Suppressor macrophage (primary cell): ENCODE results near the gene ZXDA.
"Not testable (repeated sequence)": the region's sequence is repeated elsewhere in the genome, so short reads cannot be mapped to it uniquely, and the experiment has no call there.

Experiments used
- DNase-seq, 4 experiments: peaks; one replicate each; pipeline ENCODE4 v3.0.0-alpha.2; 2020 to 2022
- total RNA-seq, 17 experiments: gene quantifications; one replicate each; lab custom pipeline; 2026; ENCODE audit warnings: mixed read lengths in 6 of 17, inconsistent platforms in 3 of 17; lab: John Stamatoyannopoulos, UW

The ZXDA gene, protein sequence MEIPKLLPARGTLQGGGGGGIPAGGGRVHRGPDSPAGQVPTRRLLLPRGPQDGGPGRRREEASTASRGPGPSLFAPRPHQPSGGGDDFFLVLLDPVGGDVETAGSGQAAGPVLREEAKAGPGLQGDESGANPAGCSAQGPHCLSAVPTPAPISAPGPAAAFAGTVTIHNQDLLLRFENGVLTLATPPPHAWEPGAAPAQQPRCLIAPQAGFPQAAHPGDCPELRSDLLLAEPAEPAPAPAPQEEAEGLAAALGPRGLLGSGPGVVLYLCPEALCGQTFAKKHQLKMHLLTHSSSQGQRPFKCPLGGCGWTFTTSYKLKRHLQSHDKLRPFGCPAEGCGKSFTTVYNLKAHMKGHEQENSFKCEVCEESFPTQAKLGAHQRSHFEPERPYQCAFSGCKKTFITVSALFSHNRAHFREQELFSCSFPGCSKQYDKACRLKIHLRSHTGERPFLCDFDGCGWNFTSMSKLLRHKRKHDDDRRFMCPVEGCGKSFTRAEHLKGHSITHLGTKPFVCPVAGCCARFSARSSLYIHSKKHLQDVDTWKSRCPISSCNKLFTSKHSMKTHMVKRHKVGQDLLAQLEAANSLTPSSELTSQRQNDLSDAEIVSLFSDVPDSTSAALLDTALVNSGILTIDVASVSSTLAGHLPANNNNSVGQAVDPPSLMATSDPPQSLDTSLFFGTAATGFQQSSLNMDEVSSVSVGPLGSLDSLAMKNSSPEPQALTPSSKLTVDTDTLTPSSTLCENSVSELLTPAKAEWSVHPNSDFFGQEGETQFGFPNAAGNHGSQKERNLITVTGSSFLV
- total RNA-seq: 4.5 to 15.0 (median 5.7) reads per million in 17 experiments

DNA sequence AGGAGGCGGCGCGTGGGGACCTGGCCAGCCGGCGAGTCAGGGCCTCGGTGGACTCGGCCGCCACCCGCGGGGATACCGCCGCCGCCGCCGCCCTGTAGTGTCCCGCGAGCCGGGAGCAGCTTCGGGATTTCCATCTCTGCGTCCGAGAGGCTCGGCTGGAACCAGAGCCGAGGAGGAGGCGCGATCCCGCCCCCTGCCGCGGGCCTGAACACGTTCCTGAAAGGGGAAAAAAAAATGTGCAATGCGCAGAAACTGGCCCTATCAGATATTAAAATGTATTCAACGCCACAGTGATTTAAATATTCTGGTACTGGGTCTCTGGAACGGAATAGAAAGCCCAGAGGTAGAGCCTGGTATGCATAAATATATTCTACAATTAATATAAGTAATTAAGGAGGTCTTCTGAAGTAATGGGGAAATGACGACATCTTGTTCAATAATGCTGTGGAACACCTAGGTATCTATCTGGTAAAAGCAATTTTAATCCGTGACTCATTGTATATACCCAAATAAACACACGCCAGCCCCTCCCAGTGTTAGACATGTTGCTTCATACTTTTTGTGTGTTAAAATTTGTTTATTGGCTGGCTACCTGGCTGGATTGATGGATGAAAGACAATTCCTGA, at the start of gene ZXDA:
ZXDA (minus strand) TSS at position 172 of the 626 bp plus-strand sequence; CDS start at position 134, 38 bp downstream.
- not testable (repeated sequence) for DNase-seq

DNA sequence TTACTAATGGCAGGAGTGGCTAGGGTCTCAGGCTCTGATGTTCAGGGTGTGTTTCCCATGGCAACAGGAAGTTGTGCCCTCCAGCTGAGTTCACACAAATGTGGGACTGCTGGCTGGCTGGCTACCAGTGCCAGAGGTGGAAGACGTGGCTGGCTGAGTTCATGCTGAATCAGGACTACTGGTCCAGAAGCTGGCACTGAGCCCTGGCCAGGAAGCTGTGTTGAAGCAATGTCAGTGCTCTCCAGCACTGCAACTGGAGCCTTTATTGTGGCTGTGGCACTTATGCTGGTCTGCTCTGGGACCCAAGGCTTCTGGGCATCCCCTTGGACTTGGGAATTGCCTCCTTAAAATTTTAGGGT, 42.0 kb upstream of the ZXDA start:
- DNase-seq: no peak

DNA sequence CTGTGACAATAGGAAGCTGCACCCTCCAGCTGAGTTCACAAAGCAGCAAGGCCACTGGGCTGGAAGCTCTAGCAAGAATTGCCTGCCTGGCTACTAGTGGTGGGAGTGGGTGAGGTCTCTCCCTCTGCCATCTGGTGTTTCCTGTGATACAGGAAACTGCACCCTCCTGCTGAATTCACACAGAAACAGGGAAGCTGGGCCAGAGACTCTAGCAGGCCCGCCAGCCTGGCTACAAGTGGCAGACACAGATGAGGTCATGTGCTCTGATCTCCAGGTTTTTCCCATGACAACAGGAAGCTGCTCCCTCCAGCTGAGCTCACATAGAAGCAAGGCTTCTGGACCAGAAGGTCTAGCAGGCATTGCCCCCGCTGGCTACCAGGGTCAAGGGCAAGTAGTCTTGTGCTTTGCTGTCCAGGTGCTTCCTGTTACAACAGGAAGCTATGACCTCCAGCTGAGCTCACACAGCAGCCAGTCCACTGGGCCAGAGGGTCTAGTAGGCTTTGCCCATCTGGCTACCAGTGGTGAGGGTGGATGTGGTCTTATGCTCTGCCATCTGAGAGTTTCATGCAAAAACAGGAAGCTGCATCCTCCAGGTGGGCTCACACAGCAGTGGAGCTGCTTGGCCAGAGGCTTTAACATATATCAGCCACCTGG, 41.5 kb upstream of the ZXDA start:
- peak; percentile 24 to 46 (median 31) for DNase-seq

DNA sequence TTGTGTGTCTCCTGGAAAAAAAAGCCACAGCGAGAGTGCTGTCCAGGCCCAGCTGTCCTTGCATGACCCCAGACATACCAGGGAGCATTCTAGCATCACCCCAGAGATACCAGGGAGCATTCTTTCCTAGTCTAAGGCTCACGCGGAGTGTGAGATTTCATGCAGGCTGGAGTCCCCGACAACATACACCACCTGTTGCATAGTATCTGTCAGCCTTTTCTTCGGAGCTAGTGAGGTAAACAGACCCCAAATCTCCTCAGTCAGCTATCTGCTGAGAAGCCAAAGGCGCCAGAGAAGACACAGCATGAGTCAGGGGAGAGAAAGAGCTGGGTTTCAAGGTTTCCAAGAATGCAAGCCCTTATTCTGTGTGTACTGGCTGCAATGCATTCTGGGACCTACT, 23.1 kb upstream of the ZXDA start:
- no peak for DNase-seq

DNA sequence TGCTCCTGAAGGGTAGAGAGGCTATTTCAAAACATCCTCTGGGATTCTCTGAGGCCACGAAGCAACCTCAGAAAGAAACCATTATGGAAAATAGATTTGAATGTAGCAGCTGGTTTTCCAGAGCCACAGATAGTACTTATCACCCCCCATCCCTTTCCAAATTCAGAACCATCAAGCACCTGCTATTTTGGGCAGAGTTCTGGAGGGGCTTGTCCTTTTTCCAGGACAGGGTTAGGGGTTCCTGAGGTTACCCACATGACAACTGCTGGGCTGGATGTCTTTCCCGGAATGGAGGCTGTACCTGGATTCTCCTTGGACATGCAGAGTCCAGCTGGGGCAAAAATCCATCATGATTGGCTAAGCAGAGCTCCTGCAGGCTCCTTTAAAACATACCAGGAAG, 22.0 kb upstream of the ZXDA start:
- DNase-seq: no peak

DNA sequence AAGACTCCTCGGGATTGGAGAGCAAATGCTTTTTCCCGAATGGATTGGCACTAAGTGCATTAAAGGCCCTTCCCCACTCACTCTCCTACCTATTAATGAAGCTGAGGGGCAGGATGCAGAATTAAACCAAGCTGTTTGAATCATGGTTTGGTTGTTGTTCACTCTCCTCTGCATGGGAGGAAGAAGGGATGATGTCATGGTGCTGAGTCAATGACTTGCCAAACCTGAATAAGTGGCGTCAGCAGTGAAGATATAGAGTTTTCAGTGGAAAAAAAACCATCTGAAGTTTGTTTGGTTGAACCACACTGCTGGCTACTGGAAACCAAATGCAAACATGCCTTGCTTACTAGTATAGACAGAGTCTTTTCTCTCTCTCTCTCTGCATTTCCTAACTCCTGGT, 19.8 kb upstream of the ZXDA start:
- DNase-seq: peak in 1 of 4 experiments; percentile 10

DNA sequence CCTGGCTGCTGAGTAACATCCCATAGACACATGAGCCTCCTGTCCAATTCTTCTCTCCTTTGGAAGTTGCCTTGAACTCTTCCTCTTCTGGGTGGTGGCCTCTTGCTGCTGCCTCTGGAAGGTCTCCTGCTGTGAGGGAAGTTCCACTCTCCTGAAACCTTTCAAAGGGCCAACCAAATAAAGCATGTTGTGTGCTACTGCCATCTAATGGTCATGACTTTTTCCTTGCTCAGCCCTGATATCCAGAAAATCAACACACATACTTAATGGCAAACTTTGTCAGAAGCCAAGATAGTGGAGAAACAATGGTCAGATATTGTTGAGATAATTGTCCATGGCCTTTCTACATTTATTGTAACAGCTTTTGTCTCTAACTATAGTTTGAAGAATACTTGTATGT, 19.1 kb upstream of the ZXDA start:
- DNase-seq: peak; percentile 18 to 49 (median 42)

DNA sequence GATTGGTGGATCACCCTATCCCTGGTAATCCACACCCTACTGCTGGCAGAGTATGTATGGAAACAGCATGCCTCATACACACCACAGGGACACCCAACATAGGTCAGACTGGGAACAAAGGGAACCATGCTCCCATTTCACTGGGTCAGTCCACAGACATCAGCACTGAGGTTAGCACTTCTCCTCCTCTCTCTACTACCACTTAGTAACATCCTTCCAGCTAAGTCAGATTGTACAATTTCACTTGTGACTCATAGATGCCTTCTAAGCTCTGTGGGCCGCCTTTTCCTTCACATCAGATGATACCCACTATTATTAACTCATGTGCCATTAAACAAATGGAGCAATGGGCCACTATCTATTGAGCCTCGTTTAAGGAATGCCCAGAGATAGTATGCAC, 15.5 kb upstream of the ZXDA start:
- DNase-seq: no peak

DNA sequence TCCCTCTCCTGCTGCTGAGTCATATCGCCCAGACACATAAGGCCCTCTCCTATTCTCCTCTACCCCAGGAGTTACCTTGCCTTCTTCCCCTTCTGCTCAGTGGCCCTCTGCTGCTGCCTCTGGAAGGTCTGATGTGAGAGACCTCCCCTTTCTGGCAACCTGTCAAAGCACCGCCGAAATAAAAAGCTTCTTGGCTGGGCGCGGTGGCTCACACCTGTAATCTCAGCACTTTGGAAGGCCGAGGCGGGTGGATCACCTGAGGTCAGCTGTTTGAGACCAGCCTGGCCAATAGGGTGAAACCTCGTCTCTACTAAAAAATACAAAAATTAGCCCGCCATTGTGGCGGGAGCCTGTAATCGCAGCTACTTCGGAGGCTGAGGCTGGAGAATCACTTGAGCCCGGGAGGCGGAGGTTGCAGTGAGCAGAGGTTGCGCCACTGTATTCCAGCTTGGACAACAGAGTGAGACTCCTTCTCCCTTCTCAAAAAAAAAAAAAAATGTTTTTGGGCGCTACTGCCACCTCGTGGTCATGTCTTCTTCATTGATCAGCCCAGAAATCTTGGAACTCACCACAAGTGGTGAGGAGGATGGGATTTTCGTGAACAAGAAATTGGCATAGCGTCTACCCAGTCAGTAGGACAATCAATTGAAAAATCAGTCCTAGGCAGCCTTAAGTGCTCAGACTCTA, 8.6 kb upstream of the ZXDA start:
- DNase-seq: peak; percentile 53 to 69 (median 62)

DNA sequence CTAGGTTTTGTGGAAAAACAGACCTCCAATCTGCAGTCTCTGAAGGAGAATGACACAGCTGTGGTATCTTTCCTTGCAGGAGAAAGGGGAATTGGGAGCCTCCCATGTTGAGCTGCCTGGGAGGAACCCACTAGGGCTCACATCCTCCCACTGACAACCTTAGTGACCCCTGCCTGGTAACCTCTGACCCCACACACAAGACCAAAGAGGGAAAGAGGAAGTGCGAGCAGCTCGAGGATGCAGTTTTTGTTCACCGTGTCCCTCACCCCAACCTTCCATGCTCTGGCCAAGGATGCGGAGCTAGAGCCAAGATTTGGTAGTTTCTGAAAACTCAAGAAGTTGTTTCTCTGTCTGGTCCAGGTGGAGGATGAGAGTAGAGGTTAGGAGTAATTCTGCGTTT, 5.4 kb upstream of the ZXDA start:
- DNase-seq: peak in 3 of 4 experiments; percentile 12 to 32 (median 17)

DNA sequence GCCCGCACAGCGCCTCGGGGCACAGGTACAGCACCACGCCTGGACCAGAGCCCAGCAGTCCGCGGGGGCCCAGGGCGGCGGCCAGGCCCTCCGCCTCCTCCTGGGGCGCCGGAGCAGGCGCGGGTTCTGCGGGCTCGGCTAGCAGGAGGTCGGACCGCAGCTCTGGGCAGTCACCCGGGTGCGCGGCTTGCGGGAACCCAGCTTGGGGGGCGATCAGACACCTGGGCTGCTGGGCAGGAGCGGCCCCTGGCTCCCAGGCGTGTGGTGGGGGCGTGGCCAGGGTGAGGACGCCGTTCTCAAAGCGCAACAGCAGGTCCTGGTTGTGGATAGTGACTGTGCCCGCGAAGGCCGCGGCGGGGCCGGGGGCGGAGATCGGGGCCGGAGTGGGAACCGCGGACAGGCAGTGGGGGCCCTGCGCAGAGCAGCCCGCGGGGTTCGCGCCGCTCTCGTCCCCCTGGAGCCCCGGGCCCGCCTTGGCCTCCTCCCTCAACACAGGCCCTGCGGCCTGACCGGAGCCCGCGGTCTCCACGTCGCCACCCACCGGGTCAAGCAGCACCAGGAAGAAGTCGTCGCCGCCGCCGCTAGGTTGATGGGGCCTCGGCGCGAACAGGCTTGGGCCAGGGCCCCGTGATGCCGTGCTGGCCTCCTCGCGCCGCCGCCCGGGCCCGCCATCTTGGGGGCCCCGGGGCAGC, 517 bp downstream of the ZXDA start:
- DNase-seq: peak; percentile 9 to 47 (median 31)

DNA sequence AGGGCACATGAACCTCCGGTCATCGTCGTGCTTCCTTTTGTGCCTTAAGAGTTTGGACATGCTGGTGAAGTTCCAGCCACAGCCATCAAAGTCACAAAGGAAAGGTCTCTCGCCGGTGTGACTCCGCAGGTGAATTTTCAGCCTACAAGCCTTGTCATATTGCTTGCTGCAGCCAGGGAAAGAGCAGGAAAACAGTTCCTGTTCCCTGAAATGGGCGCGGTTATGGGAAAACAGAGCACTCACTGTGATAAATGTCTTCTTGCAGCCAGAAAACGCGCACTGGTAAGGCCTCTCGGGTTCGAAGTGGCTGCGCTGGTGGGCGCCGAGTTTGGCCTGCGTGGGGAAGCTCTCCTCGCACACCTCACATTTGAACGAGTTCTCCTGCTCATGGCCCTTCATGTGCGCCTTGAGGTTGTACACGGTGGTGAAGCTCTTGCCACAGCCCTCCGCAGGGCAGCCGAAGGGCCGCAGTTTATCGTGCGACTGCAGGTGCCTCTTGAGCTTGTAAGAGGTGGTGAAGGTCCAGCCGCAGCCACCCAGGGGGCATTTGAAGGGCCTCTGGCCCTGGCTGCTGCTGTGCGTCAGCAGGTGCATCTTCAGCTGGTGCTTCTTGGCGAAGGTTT, 1.2 kb downstream of the ZXDA start:
- DNase-seq: not testable (repeated sequence)

DNA sequence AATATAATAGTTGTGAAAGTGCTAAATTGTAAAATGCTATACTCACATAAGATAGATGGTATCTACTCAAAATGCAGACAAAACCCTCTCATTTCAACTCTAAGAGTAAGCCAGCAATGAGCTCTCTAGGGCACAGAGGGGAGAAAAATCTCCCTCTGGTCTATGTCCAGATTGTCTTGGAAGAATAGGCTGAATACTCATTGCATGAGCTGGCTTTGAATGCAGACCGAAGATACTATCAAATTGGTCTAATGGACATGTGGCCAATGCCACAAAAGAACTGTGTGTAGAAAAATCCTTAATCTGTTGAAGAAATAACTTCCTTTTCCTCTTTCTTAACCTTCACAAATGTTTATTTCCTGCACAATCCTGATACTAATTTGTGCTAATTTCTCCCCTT, 3.5 kb downstream of the ZXDA start:
- no peak for DNase-seq

DNA sequence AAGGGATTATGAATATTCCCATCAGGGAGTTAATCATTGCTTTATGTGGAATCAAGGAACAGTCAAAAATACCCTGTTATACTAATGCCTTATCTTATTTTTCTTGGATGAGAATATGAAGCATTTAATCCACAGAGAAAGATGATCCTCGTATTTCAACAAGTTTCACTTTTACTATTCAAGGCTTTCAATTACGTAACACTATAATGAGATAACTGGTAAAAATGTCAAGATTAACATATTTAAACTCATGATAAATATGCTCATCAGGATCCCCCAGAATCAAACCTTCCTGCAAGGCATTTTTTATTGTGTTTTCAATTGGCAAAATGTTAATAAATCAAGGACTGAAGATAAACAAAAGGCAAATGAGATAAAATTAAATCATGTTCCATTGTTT, 5.1 kb downstream of the ZXDA start:
- DNase-seq: peak in 1 of 4 experiments; percentile 8

DNA sequence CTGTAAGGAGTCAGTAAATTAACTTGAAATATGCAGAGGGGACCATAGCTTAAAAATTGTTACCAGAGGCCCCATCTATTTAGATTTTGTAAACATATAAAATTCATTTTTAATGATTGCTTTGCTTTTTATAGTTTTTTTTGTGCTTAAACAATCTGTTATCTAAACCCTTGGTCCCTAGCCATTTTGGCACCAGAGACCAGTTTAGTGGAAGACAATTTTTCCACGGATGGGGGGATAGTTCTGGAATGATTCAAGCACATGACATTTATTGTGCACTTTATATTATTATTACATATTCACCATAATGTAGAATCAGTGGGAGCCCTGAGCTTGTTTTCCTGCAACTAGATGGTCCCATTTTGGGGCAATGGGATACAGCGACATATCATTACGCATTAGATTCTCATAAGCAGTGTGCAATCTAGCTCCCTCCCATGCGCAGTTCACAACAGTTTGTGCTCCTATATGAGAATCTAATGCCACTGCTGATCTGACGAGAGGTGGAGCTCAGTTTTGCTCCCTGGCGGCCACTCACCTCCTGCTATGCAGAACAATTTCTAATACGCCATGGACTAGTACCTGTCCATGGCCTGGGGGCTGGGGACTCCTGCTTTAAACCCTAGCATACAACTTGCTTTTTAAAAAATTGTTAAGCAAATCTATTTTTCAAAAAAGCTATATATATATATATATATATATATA, 5.9 kb downstream of the ZXDA start:
- no peak for DNase-seq

DNA sequence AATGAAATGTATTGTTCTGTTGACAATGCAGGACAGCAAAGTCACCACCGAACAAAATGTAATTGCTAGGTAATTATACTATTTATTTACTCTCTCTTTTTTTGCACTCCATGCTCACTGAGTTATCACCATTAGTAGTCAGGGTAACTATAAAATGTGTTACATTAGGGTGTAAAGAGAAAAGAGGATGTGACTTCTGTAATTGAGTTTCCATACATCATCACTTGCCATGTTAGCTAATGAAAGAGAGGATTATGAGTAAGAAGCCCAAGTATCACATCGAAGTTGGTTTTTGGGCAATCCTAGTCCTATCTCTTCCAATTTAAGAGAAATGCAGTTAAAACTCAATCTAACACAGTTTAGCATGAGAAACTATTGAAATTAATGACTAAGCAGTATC, 7.6 kb downstream of the ZXDA start:
- peak in 2 of 4 experiments; percentile 6 to 14 for DNase-seq

DNA sequence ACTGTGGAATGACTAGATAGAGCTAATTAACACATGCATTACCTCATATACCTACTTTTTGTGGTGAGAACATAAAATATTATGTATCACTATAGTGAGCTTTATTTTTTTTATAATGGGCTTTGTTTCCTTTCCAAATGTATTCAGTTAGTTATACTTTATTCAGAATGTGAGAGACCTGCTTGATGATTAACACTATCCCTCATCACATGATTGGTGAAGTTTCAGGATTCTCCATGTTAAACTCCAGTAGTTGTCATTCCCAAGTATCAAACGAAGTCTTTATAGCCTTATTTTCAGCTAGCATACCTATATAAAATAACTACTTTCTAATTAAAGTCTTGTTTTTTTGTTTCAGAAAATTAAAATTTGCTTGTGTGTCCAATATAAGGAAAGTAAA, 8.8 kb downstream of the ZXDA start:
- no peak for DNase-seq

DNA sequence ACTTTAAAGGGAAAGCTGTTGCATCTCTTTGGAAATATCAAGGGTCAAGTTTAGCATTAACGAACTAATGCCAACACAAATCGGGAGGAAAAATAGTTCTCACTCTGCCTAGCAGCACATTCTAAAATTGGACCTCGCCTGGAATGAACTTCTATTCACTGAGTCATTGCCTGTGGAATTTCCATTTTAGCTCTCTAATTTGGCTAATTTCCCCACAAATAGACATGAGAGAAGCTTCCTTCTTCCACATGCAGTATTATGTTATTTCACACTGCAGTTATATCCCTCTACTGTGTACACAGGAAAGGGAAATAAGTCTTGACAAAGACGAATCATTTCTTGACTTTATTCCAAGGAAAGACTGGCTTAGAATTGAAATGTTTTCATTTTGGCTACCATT, 9.3 kb downstream of the ZXDA start:
- DNase-seq: peak in 2 of 4 experiments; percentile 16 to 21

DNA sequence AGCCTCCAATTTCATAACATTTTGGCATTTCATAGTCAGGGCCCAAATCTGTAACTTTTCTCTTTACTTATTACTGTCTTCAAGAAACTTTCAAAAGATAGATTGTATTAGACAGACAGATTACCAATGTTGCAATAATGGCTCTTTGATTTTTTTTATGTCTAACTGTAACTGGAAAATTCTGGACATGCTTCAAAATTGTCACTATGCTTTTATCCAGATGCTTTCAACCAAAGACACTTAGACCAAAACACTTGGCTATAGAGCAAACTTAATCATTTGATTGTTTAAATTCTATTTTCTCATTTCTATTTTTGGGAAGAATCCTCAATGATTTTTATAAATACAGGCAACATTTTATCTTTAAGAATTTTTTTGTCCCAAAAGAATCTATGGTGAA, 10.4 kb downstream of the ZXDA start:
- DNase-seq: no peak

DNA sequence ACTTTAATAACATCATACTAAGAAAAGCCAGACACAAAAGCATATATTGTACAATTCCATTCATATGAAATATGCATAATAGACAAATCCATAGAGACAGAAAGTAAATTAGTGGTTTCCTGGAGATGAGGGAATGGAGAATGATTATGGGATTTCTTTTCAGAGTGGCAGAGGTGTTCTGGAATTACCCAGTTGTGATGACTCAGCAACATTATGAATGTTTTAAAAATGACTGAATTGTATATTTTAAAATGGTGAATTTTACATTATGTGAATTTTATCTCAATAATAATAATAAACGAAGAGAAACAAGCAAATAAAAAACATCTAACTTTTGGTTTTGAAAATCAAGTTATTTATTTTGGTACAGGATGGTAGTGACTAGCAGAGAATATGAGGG, 11.2 kb downstream of the ZXDA start:
- no peak for DNase-seq
